ENCODE results near the gene C18orf32.
"Not testable (repeated sequence)": the region's sequence is repeated elsewhere in the genome, so short reads cannot be mapped to it uniquely, and the experiment has no call there.

C18orf32 gene

DNA sequence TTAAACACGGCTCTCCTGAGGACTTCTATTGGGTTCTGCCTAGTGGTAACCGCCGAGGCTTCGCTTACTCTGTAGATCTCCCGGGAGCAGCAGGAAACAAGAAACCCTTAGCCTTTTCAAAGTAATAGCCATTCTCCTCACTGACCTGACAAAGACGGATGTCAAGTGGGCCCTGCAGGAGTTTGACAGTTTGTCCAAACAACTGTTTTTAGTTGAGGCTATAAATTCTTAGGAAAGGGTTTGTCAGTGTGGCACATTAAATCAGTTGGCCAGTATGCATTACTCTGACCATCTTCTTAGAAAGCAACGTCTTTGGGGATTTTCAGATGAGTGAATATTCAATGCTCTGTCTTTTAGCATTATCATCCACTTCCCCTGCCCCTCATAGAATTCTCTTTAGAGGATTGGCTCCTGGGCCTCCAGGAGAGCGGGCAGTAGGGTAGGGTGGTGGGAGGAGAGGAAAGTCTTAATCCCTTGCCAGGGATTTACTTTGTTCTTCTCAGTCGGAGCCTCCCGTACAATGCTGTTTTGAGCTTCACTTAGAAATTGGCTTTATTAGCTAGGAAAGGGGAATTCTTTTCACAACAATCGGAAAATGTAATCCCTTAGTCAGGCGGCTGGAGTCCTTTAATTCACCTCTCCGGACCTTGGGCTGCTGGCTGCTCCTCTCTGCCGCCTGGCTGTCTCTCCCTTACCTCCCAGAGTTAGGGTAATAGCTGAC, 13.3 kb upstream of the C18orf32 start:
- DNase-seq = no peak

DNA sequence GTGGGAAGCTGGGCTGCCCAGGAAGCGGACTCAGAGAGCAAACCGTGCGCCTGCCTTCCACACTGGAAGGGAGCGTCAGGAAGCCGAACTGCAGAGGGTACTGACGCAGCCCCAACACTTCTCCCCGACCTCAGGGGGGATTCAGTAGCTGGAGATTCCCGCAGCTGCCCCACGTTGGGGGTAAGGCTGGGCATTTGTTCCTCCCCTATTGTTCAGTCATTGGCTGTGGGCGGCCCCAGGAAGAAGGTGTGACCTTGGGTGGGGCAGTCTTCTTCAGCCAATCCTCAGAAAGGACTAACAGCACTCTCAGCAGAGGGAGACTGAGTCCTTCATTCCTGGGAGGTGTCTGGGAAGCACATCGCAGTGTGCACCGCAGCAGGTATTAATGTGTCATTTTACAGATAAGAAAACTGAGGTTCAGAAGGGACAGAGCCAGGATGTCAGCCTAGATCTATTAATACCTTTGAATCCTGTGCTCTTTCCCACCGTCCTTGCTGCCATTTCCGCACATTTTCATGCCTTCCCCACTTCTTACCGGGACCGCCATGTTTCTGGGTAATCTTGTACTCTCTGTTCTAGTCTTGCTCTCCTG, 12.1 kb upstream of the C18orf32 start:
- no peak for DNase-seq

GRCh38 chr18:49495480-49495879, 8.4 kb upstream of the C18orf32 start:
- no peak for DNase-seq

DNA sequence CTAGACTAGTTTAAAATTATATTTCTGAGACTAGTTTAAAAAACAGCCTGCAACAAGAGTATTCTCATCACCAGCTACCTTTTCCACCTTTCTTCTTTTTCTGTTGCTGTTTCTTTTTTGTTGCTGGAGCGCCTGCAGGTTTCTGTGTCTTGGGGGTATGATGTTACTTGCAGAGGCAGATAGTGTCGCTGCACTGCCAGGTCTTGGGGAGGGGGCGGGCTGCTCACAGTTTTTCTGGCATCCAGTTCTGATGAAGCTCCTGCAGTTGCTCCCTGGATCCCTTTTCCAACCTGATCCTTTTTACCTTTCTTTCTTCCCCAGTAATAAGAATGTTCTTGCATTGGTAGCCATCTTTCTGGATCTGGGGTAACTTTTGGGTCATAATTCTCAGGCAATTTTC, 8.0 kb upstream of the C18orf32 start:
- no peak for DNase-seq

- DNase-seq = no peak
These were observed 7.6 kb upstream of the C18orf32 start for GRCh38 chr18:49494660-49495059.

DNA sequence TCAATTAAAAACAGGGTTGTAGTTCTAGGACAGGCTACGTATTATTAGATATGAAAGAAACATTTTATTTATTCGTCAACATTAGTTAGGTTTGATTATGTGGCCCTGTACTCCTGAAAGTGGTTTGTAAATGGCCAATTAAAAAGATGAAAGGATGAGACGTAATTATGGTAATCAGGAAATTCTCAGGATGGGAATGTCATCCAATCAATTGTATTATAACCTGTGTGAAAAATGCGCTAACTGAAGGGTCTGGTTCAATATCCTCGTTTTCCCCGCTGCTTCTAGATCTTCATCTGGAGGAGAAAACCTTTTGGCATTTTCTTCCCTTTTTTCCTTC, 5.6 kb upstream of the C18orf32 start:
- no peak for DNase-seq

DNA sequence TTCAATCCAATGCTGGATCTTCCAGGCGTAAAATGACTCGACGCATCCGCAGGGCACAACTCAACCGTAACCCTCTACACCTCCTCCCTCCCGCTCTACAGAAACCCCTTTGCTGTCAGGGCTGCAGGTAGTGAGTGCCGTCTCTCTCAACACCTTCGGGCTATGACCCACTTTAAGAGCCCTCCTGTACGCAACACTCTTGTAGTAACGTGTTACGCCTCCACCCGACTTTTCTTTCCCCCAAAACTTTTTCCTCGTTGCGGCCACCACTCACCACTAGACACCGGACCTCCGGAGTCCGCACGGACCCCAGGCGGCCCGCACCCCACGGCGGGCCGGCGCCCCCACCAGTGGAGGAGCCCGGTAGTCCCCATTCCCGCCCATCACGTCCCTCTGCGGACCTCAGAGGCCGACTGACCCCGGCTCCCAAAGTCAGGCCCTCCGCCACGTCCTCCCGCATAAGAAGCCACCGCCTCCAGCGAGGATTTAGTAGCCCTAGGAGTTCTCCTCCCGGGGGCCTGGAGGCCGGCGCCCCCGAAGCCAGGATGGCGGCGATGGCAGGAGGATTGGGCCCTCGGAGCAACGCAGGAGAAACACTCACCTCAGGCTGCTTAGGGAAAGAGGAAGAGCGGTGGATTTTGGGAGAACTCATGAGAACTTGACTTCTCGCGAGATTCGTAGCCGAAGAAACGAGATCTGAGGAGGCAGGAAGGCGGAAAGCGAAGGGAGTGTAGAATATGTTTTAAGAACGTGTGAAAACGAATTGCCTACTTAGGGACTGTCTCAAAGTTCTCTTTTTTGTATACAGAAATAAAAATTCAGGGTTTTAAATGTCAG, 5.0 kb upstream of the C18orf32 start, which contains the start of gene RPL17:
Gene RPL17, minus strand, starts transcription at position 609 of the 837 bp plus-strand sequence.
- DNase-seq = peak; percentile 97

DNA sequence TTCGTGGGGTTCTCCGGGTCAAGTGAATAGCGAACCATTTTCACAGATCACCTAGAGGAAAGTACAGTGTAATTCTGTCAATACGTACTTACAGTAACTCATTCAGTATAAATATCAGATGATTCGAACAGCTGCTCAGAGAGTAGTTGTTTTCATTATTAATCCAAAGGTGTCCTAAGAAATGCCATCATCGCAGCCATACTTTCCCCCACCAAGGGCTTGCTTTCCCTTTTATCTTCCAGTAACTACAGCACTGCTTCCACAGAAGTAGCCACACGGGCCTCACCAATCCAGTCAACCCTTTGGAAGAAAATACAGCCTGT, 4.5 kb upstream of the C18orf32 start:
- DNase-seq = no peak

DNA sequence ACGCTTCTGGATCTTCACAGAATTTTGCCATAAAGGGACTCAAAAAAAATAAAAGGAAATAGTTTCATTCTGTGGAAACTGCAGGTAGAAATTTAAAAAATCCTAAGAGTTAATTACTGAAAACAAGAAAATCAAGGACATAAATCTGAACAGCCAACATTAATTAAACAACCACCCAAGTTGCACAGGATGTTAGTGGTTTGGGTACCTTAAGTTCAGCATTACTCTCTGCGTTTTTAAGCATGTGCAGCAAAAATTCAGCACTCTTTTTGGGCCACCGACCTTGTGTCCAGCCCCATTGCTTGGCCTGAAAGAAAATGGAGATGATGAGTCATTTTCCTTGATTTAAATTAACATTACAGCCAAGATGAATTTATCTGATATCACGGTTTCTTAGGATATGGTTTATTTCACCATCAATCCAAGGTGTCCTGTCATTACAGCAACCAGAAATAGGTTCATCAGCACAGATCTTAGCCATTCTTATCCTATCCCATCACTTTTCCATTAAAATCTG, 3.3 kb upstream of the C18orf32 start:
- no peak for DNase-seq

- no peak for DNase-seq
These were observed 777 bp upstream of the C18orf32 start for GRCh38 chr18:49487711-49488310.

DNA sequence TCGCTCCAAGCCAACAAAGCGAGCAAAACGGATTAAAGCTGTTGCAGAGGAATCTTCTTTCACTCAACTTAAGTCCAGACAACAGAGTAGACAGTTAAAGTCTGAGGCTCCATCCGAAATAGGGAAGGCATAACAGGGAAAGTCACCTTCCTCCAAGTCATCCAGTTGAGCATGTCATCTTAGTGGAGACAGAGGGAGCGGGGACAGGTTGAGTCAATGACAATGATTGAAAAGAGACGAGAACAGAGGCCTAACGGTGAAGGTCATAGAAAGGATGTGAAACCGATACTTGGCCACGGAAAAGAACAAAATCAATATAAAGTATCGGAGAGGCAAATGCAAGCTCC, 455 bp downstream of the C18orf32 start:
- no peak for DNase-seq

DNA sequence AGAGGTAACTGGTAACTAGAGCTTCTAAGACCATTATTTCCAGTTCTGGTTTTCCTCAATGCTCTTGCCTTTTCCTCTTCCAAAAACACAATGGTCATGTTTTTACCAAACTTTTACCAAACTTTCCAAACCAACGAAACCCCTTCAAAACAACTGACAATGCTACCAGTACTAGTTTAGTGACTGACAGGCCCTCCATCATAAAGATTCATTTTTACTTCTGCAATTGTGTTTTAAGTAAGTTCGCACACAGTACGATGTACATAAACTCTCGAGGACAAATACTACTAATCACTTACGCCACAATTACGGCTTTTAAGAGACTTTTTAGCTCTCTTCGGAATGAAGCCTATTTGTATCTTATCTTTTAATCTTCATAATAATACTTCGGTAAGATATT, 900 bp downstream of the C18orf32 start:
- DNase-seq = no peak

DNA sequence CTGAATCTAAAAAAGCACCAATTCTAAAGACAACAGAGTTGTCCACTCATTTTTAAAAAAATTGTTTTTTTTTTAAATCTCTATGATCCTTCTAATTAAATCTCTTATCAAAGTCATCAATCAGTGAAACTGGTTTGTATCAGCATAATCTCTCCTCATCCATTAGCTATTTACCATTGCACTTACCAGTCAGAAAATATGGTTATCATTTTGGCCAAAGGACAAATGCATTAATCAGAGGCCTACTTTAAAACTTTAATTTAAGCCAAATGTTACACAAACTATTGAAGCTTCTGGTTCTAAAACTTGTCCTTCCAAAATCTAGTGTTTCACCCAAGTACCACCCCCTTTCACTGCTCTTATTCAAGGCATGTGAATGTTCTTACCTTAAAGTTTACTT, 3.8 kb downstream of the C18orf32 start:
- DNase-seq = no peak

DNA sequence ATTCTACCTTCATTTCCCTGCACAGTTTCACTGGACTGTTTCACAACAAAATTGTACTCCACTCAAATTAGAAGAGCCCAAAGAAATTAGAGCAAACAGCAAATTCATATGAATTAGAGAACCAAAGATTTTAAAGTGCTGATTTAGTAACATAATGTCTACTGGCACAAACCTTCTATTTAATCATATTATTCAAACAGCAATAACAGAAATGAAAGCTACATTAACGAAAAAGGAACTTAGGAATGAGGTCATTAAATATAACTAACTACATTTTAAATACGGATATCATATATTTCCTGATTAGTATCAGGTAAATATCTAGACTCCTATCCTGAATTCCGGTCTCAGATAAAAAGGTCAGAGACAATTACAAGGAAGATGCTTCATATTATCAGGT, 5.1 kb downstream of the C18orf32 start:
- no peak for DNase-seq

DNA sequence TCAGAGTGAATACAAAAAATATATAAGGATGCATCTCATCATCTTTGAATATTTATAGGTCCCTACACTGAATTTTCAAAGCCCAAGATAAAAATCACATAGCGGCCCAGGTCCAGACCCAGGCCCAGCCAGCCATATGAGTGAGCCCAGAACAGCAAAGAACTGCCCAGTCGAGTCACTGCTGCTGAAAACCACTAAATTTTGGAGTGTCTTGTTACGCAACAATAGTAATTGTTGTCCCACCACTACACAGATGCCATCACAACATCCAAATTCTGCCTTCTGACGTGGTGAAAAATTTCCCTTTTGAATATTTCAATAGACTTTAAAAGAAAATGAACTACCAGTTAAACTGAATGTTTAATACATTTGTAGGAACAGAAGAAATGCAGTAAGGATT, 5.7 kb downstream of the C18orf32 start:
- DNase-seq = no peak

GRCh38 chr18:49479381-49480137, 7.5 kb downstream of the C18orf32 start:
- no peak for DNase-seq

GRCh38 chr18:49476664-49477411, 10.2 kb downstream of the C18orf32 start:
- no peak for DNase-seq

DNA sequence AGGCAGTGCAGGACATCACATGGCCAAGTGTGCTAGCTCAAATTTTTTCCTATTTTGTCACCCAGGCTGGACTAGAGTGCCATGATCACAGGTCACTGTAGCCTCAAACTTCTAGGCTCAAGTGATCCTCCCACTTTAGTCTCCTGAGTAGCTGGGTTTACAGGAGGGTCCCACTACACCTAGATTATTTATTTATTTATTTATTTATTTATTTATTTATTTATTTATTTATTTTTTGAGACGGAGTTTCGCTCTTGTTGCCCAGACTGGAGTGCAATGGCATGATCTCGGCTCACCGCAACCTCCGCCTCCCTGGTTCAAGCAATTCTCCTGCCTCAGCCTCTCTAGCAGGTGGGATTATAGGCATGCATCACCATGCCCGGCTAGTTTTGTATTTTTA, 12.1 kb downstream of the C18orf32 start:
- DNase-seq = not testable (repeated sequence)

GRCh38 chr18:49473721-49474120, 13.3 kb downstream of the C18orf32 start:
- no peak for DNase-seq

DNA sequence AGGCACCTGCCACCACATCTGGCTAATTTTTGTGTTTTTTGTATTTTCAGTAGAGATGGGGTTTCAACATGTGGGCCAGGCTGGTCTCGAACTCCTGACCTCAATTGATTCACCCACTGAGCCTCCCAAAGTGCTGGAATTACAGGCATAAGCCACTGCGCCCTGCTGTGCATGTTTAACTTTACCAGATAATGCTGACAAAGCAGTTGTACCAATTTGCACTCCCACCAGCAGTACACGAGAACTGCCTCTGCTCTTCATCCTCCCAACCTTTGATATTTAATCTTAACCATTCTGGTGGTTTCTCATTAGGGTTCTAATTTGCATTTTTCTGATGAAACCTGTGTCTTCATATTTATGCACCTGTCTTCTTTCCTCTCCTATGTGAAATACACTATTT, 14.6 kb downstream of the C18orf32 start:
- DNase-seq = no peak

DNA sequence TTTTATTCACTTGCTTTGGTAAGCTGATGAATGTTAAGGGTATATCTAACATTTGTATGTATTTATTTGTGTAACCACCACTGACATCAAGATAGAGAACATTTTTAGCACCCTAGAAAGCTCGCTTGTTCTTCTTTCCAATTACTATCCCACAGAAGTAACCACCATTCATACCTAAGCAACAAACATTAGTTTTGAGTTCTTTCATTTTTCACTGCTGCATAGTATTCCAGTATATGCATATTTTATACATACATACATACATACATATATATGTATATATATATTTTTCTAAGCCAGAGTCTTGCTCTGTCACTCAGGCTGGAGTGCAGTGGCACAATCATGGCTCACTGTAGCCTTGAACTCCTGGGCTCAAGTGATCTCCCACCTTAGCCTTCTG, 15.5 kb downstream of the C18orf32 start:
- no peak for DNase-seq

DNA sequence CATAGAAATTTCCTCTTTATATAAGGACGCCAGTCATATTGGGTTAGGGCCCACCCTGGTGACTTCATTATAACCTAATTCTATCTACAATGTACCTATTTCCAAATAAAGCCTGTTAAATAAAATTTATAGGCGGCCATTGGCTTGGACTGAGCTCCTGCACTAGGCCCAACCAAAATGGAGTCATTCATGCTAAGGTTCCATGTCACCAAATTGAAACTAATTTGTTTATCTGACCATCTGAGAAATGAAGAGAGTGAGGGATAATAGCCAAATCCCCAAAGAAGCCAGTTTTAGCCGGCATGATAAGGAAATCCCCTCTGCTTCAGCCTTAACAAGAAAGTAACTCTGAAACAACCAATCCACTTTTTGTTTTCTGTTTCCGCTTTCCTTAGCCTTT, 19.4 kb downstream of the C18orf32 start:
- no peak for DNase-seq

Measured in femur (tissue), 1 donor.